GM12892 (cell line): ENCODE data around the gene PHF21B.

Source experiments
- DNase-seq: peaks from one replicate; pipeline ENCODE4 v3.0.0; 2011; ENCODE audit not compliant: insufficient read length
- FAIRE-seq: peaks from 2 replicates; lab custom pipeline; 2011; peaks lifted over from hg19 to GRCh38; lab: Jason Lieb, UNC
- POLR2A ChIP-seq: IDR thresholded peaks from 2 replicates; pipeline ENCODE4 v1.6.1; 2011; ENCODE audit warnings: low read depth, low read length, control low read depth
- POLR2AphosphoS5 ChIP-seq: IDR thresholded peaks from 2 replicates; pipeline ENCODE4 v1.6.1; 2011; ENCODE audit warnings: low read depth, low read length, control low read depth
- TAF1 ChIP-seq: IDR thresholded peaks from 2 replicates; pipeline ENCODE4 v1.6.1; 2011; ENCODE audit warnings: low read depth, mild to moderate bottlenecking, control low read depth, low read length, borderline replicate concordance

Gene PHF21B

DNA sequence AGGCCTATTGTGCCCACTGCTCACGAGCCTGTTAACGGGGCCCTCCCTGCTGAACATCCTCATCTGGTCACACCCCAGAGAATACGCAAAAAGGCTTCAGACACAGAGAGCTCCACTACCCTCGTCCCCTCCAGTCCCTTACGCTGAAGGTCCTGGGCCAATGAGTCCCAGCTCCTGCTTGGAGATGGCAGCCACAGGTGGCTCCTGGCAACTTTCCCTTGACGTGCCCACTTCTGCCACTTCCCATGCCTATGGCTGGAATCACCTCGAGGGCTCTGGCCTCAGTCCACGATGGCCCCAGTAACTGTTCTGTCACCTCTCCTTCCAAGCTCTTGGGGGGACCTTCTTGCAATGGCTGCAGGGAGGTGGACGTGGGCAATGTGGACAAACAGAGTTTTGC lies 12.7 kb downstream of the PHF21B start:
- FAIRE-seq = no peak
- no peak for TF ChIP-seq TAF1
- TF ChIP-seq POLR2AphosphoS5 = no peak
- no peak for TF ChIP-seq POLR2A
- DNase-seq = no peak

DNA sequence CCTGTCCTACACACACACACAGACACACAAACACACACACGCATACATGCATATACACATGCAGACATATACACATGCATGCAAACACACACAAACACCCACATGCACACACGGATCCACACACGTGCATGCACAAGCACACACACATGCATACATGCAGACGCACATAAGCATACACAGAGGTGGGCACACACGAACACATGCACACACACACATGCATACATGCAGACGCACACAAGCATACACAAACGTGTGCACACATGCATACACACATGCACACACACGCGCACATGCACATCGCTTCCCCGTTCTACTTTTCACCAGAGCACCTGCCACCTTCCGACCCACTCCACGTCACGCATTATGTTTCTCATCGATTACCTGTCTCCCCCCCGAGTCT lies 13.2 kb downstream of the PHF21B start:
- TF ChIP-seq POLR2AphosphoS5 = no peak
- TF ChIP-seq POLR2A = no peak
- TF ChIP-seq TAF1 = no peak
- FAIRE-seq (no peak), DNase-seq (no peak)

DNA sequence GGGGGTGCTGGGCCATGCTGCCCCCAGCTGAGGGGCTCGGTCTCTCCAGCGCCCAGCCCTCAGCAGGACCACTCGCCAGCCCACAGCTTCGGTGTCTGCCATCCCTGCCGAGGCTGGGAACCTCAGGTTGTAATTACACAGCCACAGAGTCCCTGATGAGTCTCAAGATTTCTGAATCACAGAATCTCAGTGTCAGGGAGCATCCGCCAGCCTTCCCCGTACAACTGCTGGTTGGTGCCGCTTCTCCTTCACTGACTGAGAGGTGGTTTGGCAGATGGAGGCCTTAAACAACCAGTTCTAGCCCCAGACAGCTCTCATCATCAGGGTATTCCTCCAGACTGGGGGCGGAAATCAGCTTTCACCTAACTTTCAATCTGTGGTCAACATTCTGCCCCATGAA lies 13.7 kb downstream of the PHF21B start:
- TF ChIP-seq POLR2A = no peak
- FAIRE-seq = no peak
- DNase-seq = no peak

DNA sequence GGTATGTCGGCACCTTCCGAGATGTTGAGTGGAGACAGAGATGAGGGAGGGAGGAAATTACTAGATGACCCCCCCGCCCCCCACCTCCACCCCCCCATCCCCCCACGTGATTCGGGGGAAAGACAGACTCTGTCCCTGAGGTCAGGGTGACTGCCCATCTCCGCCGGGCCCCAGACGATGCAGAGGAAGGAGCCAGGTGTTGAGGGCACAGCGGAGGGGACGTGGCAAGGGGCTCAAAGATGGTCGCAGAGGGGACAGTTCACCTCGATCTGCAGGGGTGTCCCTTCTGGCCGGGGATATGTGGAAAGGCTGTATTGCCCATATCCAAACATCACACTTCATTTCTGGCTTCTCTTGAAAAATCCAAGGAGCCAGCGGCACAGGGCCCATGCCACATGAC lies 14.1 kb downstream of the PHF21B start:
- DNase-seq (no peak), FAIRE-seq (no peak)
- TF ChIP-seq POLR2AphosphoS5 = no peak
- TF ChIP-seq POLR2A = no peak
- no peak for TF ChIP-seq TAF1

DNA sequence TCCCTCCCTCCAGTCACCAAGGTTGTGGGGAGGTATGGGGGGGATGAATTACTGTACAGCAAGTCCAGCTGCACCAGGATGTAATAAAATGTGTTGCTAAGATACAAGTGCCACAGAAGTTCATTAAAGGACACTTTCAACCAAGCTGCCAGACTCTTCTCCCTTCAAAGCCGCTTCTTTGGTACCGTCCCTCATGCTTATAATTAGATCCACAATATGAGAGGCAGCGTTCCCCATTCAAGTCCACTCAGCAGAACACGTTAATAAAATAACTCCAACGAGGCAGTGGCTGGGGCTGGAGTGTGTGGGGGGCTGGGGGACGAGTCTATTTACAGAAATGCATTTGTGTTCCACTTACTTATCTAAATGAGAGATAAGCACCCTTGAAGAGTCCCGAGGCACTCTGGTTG lies 14.7 kb downstream of the PHF21B start:
- no peak for FAIRE-seq
- no peak for DNase-seq
- no peak for TF ChIP-seq POLR2A
- no peak for TF ChIP-seq TAF1

DNA sequence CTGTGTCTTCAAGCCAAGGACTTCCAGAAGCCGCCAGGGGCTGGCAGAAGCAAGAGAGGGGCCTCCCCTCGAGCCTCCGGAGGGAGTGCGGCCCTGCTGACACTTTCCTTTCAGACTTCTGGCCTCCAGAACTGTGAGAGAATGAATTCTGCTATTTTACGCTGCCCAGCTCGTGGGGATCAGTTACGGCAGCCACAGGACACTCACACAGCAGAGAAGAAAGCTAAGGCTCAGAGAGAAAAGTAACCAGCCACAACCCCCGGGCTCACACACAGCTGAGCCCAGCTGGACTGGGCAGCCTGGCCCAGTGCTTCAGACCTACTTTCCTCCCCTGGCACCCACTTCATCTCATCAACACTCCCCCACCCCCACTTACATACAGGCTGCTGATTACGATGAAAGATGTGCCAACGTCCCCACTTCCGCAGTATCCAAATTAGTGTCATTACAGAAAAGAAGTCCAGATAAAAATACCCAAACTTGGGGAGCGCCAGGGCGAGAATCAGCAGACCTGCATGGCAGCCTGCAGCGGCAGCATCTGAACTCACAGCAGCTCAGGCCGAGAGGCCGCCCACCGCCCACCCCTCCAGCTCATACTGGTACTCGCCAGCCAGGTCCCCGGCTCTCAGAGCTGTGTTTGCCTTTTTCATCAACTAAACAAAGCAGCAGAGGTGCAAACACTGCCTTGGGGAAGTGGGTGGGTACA lies 15.3 kb downstream of the PHF21B start:
- FAIRE-seq (no peak), DNase-seq (no peak)

DNA sequence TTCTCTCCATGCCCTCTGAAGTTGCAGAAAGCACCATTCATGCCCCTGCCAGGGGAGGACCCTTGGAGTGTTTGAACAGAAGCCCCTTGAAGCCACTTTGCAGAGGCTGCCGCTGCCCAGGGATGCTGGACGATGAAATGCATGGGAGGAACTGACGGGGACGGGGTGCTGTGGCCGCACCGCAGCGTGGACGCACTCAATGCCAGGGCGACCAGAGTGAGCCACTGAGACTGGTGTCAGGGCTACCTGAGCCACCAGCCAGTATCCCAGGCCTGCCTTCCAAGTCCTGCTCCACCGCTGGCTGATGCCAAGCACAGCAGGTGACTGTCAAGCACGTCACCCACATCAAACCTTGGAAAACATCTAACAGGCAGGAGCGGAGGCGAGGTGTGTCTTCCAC lies 17.6 kb downstream of the PHF21B start:
- FAIRE-seq = no peak
- no peak for TF ChIP-seq TAF1
- TF ChIP-seq POLR2AphosphoS5 = no peak
- TF ChIP-seq POLR2A = no peak
- no peak for DNase-seq

More for the DNA sequence above, 15.3 kb downstream of the PHF21B start:
- TF ChIP-seq POLR2AphosphoS5 = no peak
- no peak for TF ChIP-seq POLR2A
- no peak for TF ChIP-seq TAF1

DNA sequence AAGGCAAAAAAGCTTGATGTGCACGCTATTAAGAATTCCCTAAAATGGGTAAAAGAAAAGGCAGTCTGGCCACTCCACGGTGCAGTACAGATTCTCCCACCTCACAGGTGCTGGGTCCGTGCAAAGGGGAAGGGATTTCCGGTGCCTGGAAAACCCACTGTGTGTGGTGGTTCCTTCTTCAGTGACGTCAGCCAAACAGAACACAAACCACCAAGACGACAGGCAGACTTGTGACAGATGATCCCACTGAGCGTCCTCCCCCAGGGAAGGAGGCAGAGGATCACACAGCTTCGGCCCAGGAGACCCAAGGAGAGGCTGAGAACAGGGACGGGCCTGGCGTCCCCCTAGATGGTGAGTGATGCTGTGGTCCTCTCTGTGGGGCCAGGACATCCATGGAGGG lies 18.6 kb downstream of the PHF21B start:
- no peak for DNase-seq
- FAIRE-seq = no peak
- TF ChIP-seq POLR2A (no peak), POLR2AphosphoS5 (no peak), TAF1 (no peak)

DNA sequence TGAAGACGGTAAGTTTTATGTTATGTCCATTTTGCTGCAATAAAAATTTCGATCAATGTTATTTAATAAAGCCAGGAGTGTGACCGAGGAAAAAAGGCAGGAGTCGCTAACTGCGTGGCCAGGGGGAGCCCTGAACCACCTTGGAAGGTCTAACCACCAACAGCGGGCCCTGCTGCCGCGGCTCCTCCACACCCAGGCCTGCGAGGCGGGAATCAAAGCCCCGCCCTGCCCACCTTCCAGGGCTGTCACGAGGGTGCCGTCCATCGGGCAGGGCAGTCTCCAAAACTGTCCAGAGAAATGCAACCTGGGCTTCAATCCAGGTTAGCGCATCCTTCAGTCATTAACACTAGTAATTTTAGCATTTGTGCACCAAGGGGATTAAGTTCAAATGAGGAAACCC lies 19.0 kb downstream of the PHF21B start:
- DNase-seq (no peak), FAIRE-seq (no peak)
- TF ChIP-seq TAF1 = no peak
- TF ChIP-seq POLR2AphosphoS5 = no peak
- TF ChIP-seq POLR2A = no peak

DNA sequence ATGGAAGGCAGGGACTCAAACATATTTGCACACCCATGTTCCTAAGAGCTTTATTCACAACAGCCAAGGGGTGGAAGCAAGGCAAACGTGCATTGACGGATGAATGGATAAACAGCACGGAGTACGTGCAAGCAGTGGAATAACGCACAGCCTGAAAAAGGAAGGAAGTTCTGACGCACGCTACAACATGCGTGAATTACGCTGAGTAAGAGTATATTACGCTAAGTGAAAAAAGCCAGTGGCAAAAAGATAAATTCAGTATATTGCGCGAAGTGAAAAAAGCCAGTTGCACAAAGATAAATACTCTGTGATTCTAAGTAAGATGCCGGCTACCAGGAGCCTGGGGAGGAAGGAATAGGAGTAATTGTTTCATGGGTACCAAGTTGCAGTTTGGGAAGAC lies 19.5 kb downstream of the PHF21B start:
- no peak for TF ChIP-seq POLR2AphosphoS5
- TF ChIP-seq POLR2A = no peak
- TF ChIP-seq TAF1 = no peak
- DNase-seq (no peak), FAIRE-seq (no peak)

DNA sequence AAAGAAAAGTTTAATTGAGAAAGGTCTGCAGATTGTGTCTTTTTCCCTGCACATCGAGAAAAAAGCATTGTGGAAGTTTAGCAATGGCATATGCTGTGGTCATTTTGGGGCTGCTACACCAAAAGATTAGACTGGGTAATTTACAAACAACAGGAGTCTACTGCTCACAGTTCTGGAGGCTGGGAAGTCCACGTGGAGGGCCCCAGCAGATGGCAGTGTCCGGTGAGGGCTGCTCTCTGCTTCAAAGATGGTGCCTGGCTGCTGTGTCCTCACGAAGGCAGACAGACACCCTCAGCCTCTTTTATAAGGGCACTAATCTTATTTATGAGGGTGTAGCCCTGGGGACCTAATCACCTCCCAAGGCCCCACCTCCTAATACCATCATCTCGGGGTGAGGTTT lies 21.1 kb downstream of the PHF21B start:
- DNase-seq (no peak), FAIRE-seq (no peak)
- TF ChIP-seq POLR2AphosphoS5 = no peak
- TF ChIP-seq POLR2A = no peak
- no peak for TF ChIP-seq TAF1

DNA sequence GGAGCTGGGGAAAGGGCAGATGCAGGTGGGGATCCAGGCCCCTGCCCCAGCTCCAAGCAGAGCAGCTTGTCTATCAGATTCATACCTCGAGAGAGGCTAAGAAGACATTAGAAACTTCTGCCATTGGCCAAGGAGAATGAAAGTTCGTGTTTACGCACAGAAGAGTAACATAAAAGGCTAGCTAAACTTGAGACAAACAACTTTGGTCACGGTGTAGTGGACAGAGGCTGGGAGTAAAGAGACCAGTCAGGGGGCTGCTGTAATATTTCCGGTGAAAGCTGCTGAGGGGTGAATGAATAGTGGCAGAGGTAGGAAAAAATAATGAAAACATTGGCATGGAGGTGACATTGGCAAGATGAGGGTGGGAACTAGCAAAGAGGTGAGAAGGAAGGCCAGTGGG lies 22.9 kb downstream of the PHF21B start:
- no peak for DNase-seq
- TF ChIP-seq POLR2A (no peak), TAF1 (no peak), POLR2AphosphoS5 (no peak)
- FAIRE-seq = no peak
